Stimulated activated CD8-positive, alpha-beta memory T cell treated with anti-CD3 and anti-CD28 coated beads, Interleukin-7, amount 100 ng/mL, for 24 hours (primary cell): ENCODE results near the gene BCAS1.
"Not testable (repeated sequence)": the region's sequence is repeated elsewhere in the genome, so short reads cannot be mapped to it uniquely, and the experiment has no call there.

Experiments used
- DNase-seq: peaks from one replicate; pipeline ENCODE4 v3.0.0-alpha.2; 2020; ENCODE audit warnings: low read depth

Gene BCAS1

GRCh38 chr20:54019127-54019526 is 51.3 kb downstream of the BCAS1 start:
- no peak for DNase-seq

DNA sequence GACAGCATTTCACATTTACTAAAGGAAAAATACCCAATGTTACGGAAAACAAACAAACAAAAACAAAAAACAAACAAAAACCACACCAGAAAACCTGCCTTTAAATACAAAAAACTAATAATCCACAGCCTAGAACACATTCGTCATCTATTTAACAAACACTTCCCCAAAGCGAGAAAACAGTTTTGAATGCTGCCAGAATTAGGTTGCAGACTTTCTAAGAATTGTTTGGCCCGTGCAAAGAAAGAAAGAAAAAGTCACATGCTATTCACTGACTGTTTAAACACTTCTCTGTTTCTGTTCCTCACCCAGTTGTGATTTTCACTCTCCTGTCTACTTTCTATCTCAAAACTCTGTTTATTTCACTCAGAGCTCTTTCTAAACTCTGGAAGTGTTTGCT is 52.5 kb downstream of the BCAS1 start:
- no peak for DNase-seq

- DNase-seq: no peak
These were observed 54.9 kb downstream of the BCAS1 start for GRCh38 chr20:54015496-54015895.

DNA sequence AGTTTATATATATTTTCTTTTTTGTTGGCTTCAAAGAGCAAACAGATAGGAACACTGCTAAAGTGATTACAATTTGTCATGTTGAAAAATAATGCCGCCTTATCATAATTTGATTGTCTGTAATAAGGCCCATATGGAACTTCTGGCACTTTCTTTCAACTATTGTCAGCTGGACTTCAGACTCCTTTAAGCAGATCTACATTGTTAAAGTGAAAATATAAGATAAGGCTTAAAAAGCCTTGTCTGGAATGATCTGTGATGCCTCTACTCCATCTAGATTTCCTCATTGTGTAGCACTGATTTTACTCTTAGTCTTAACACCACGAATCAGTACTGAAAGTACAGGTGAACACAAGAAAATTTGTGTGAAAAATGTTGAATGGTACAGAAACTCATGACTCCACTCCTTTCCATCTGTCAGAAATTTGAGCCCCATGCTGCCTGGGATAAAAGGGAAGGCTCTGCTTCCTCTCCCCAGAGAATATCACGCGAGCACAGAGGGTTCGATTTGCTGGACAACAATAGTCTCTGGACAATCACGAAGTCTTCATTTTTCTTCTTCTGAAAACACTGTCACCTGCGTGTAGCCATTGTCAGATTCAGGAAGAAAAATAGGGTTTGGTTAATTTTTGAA is 56.0 kb downstream of the BCAS1 start:
- DNase-seq: no peak

DNA sequence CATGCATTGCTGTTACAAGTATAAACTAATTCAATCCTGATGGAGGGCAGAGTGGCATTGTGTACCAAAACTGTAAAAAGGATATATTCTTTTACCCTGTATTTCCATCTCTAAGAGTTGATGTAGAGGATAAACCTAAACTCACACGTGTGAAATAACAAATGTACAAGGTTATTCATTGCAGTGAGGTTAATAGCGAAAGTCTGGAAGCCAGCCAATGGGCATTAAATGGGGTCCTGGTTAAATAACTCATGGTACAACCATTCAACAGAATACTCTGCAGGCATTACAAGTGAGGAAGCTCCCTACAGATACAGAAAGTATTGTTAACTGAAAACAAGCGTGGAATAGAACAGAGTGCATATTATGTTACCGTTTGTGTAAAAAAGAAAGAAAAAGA is 56.9 kb downstream of the BCAS1 start:
- DNase-seq: no peak

GRCh38 chr20:54011346-54011745 is 59.0 kb downstream of the BCAS1 start:
- DNase-seq: no peak

DNA sequence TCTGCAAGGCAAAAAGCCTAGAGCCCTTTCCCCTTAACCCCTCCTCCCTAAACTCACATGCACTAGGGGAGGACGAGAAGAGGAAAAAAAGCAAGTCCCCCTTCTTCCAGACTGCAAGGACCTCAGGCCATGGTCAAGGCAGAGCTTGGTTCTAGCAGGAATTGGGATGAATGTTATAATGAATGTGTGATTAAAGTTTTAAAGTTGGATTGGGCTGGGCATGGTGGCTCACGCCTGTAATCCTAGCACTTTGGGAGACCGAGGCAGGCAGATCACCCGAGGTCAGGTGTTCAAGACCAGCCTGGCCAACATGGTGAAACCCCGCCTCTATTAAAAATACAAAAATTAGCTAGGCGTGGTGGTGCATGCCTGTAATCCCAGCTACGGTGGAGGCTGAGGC is 64.2 kb downstream of the BCAS1 start:
- not testable (repeated sequence) for DNase-seq

GRCh38 chr20:54005524-54005923 is 64.9 kb downstream of the BCAS1 start:
- no peak for DNase-seq

GRCh38 chr20:54004445-54004844 is 65.9 kb downstream of the BCAS1 start:
- DNase-seq: no peak

DNA sequence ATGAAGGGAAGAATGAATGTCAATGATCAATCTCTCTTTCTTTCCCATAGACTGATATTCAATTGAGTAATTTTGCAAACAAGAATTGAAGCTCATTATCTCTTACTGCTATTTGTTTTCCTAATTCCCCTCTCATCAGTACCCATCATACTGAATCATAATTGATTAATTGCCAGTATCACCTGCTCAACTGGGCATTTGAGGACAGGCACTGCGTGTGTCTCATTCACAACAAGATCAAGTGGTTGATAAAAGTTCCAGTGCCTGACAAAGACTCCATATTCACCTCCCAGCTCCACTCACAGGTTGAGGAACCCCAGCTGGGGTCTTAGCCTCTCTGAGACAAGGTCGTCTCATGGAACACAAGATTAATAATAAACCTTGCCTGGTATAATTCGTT is 67.7 kb downstream of the BCAS1 start:
- no peak for DNase-seq

- DNase-seq: no peak
These were observed 68.3 kb downstream of the BCAS1 start for GRCh38 chr20:54002056-54002575.

DNA sequence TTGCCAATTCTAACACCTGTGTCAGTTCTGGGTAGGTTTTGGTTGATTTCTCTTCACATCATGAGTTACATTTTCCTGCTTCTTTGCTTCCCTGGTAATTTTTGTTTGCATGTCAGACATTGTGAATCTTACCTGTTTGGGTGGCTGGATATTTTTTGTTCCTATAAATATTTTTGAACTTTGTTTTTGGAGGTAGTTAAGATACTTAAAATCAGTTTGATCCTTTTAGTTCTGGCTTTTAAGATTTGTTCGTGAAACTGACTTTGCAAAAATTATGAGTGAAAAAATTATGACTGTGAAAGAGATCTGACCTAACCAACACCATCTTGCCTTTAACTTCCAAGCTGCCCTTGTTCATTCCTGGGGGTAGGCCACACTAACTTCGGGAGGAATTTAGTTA is 69.5 kb downstream of the BCAS1 start:
- no peak for DNase-seq

- DNase-seq: no peak
These were observed 70.1 kb downstream of the BCAS1 start for GRCh38 chr20:54000262-54000661.

DNA sequence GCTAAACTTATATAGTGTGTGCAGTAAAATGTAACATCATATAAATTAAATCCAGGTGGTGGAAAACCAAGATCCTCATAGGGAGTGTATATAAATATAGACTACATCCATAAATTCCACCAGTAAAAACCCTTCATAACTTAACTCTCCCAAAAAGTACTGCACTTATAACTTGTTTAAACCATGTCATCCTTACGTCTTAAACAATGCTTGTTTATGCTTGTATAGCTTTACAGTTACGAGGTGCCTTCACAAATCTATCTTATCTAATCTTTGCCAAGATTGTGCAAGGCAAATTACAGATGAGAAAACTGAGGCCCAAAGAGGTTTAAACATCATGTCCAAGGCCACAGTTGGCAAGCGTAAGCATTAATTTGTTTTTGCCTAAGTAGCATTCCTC is 71.3 kb downstream of the BCAS1 start:
- no peak for DNase-seq

- DNase-seq: no peak
These were observed 73.6 kb downstream of the BCAS1 start for GRCh38 chr20:53996584-53997486.

DNA sequence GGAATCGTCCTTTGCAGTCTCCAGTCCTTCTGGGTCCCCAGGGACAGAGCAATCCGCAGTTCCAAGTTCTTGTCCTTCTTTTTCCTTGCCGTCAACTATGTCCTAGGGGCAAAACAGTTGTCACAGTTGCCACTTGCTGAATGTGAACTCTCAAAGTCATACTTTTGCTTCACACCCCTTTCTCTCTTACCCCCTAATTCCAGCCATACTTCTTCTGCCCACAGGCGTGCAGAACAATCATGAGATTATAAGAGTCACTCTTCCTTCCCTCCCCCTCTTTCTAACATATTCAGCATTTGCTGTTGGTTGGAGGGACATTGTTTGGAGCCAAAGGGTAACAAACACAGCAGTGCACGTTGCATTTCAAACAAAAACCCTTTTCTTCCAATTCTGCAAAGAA is 74.4 kb downstream of the BCAS1 start:
- no peak for DNase-seq

GRCh38 chr20:53994088-53994487 is 76.3 kb downstream of the BCAS1 start:
- no peak for DNase-seq

- DNase-seq: no peak
These were observed 77.1 kb downstream of the BCAS1 start for GRCh38 chr20:53993310-53993709.

DNA sequence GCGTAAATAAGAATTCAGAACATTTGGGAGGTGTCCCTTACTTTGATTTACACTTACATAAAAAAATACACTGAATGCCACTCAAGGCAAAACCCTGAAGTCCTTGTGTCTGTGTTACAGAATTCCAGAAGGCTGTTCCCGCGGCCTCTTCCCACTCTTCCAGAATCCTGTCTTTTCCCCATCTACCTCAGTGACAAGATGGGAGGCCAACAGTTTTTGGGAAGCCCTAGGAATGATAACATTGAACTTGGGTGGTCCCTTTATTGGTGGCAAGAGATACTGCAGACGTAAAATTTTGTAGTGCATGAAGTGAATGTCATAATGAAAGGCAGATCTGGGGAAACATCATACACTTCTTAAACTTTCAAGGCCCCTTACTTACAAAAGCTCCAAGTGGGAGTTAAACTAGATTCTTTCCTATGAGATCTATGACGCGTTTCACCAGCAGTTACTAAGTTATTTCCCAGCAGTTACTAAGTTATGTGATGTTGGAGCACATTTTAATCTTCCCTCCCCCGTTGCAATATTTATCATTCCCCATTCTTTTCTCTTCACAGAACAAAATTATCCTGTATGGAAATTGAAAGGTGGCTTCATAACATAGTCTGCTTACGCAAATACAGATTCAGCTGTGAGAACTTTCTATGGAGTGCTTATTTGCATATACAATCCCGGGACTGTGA is 79.5 kb downstream of the BCAS1 start:
- DNase-seq: no peak

DNA sequence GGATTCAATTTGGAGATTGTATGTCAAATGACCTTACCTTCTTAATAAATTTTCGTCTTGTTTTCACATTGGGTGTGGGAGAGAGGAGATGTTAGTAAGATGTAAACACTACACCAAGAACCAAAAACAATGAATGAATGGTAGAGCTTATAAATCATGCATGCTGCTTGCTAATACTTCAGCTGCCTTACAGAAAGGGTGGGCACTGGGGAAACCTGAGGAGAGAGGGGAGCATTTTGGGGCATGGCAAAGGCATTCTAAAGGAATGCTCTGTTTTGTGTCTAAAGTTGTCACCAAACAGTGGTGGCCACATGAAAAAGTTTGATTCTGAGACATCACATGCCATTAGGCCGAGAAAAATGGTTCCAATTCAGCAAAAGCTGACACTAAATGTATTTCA is 80.4 kb downstream of the BCAS1 start:
- DNase-seq: no peak

DNA sequence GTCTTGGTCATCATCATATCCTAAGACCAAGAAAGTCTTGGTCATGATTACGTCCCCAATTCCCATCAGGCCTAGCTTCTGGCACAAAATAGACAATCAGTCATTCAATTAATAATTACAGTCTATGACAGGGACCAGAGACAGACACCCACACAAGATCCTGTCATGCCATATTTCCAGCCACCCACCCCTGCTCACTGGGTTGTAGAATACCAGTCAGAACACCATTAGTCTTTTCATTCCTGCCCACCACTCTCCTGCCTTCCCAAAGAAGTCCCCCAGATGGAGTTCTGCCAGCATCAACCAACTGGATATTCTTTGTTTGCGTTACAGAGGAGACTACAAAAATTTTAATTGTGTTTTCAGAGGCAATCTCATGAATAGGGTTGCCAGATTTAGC is 81.0 kb downstream of the BCAS1 start:
- DNase-seq: no peak

DNA sequence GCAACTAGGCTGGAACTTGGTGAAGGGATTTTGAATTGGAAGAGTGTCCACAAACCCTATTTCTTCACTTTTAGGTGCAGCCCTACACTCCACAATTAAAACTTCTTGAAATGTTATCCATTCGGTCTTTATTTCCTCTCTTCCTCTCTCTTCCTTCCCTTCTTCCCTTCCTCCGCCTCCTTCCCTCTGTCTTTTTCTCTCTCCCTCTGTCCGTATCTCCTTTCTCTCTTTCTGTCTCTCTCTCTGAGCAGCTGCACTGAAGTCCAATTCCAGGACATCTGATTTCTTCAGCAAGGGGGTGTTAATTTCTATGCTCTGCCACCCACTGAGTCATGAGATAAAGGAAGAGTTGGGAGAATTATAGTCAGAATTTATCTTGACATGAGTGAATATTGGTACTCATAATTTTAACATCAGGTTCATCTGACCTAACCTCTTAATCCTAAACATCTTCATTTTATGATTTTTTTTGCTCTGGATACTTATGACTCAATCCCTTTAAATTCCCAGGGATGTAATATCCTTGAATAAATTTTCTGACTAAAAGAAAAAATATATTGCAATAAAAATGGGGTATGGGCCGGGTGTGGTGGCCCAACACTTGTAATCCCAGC is 84.2 kb downstream of the BCAS1 start:
- no peak for DNase-seq
